Epithelial cell of esophagus (primary cell): ENCODE data around the gene POLA1.
A peak's percentile ranks its signal among the peaks of the same experiment; 100 is the strongest.
"Not testable (repeated sequence)": the region's sequence is repeated elsewhere in the genome, so short reads cannot be mapped to it uniquely, and the experiment has no call there.

Experiments
- DNase-seq: peaks from one replicate; pipeline ENCODE4 v3.0.0; 2010; ENCODE audit warnings: low read depth
- H3K4me3 ChIP-seq: 2 replicates; pipeline ENCODE4 v1.5.1; 2011; ENCODE audit warnings: mild to moderate bottlenecking, low read length, control low read depth
- CTCF ChIP-seq: IDR thresholded peaks from 2 replicates; pipeline ENCODE4 v1.5.1; 2011; ENCODE audit warnings: low read depth, mild to moderate bottlenecking, low read length, control low read depth, inconsistent platforms; ENCODE audit not compliant: insufficient read depth; ENCODE audit errors: missing control alignments

POLA1 gene

GRCh38 chrX:24862343-24862742 lies 168.6 kb downstream of the POLA1 start:
- DNase-seq: no peak
- no peak overlapping the region for H3K4me3 ChIP-seq
- no peak for TF ChIP-seq CTCF

DNA sequence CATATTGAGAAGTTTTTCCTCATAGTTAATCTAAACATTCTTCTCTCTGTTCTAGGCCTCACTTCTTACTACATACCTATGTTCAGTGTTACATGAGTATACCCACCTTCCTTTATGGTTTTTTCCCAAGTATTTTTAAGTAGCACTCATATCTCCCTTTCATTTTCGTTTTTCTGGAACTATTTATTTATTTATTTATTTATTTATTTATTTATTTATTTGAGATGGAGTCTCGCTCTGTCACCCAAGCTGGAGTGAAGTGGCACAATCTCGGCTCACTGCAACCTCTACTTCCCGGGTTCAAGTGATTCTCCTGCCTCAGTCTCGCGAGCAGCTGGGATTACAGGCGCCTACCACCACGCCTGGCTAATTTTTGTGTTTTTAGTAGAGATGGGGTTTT lies 170.1 kb downstream of the POLA1 start:
- not testable (repeated sequence) for DNase-seq, H3K4me3 ChIP-seq

DNA sequence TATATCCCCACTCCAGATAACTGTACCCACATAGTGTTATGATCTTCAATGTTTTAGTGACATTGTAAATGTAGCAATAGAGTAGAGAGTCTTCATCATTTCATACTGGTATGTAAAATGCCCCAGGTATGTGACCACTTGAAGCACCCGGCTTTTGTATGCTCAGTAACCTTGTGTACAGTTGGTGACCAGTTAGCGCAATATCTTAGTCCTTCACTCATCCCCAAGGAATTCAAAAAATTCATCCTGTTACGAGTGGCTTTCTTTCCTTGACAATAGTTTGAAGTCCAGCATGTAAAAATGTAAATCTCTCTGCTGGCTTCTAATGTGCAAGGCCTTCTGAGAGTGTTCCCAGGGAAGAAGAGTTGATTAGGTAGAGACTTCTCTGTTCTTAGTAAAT lies 176.4 kb downstream of the POLA1 start:
- peak; percentile 8 for DNase-seq
- no peak for TF ChIP-seq CTCF

DNA sequence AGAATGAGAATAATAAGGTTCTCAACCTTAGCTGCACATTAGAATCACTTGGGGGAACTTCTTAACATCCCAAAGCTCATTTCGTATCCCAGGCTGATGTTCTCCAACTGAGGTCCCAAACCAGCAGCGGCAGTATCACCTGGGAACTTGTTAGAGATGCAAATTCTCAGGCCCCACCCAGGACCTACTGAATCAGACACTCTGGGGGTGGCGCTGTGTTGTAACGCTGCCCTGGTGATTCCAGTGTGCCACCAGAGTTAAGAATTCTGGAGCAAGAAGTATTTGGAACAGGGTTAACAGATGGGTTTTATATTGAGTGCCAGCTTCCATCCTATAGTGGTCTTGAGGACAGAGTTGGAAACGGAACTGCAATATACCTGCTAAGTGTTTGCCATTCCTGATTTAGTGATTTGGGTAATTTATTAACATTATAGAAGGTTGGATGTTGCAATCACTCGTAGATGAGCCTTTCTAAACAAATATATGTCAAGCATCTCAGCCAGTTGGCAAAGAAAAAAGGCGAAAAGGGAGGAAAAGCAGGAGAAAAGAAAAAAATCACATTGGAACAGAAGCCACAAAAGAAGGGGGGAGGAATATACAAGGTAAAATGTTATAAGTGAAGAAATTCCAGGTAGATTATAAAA lies 181.0 kb downstream of the POLA1 start:
- no peak for TF ChIP-seq CTCF
- no peak overlapping the region for H3K4me3 ChIP-seq
- peak; percentile 5 for DNase-seq

More for the DNA sequence above, 176.4 kb downstream of the POLA1 start:
- H3K4me3 ChIP-seq: no peak overlapping the region

GRCh38 chrX:24876530-24877287 lies 183.0 kb downstream of the POLA1 start:
- TF ChIP-seq CTCF: no peak
- H3K4me3 ChIP-seq: no peak overlapping the region
- no peak for DNase-seq

DNA sequence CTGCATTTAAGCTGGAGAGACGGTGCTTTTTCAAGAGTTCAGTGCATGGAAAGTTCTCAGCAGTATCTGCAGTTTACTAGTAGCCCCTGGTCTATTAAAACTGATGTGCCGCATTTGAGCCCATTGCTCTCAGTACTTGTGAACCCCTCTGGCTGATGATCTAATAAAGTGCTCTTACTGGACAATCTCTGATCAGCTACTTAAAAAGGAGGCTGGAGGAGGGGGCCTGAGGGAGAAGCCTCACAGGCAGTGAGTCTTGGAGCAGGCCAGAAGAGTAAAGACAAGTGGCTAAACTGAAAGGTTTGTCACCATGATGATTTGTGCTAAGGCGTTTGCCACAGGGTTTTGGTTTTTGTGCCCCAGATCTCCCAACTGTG lies 183.6 kb downstream of the POLA1 start:
- TF ChIP-seq CTCF: no peak
- H3K4me3 ChIP-seq: no peak overlapping the region

GRCh38 chrX:24877854-24878650 lies 184.3 kb downstream of the POLA1 start:
- no peak for TF ChIP-seq CTCF
- no peak overlapping the region for H3K4me3 ChIP-seq
- DNase-seq: no peak

More for the DNA sequence above, 183.6 kb downstream of the POLA1 start:
- DNase-seq: no peak
